ENCODE measurements around the gene FRMD4B.

DNA sequence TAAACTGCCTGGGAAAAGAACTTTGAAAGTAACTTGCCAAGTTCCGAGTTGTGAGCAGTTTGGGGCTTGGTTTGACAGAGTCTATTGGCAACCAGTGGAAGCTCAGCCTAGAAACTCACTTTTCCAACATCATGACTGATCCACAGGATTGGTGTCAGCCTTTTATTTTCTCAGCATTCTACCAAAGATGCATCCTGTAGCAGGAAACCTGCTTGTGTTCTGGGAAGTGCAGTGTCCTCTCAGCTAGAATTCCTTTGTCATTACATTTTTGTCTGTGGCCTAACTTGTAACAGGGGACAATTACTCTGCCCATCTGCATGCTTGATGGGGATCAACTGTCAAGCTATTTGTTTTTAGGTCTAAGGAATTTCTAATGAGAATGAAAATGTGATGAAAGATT is 146.8 kb downstream of the FRMD4B start:
- TF ChIP-seq POLR2A (IDR thresholded peaks at IDR 0.05) (no peak), EP300 (IDR thresholded peaks at IDR 0.05; ENCODE audit: low read depth) (no peak), CTCF (IDR thresholded peaks at IDR 0.05) (no peak)

All from transverse colon (tissue), 3 donors.